Ovary (tissue), 9 donors: Measurements from ENCODE around the gene GNB5. TPM values are rescaled to one million over a fixed set of nuclear protein-coding genes. Genes with fewer than 3 reads are reported as not detected.

ENCODE experiments used
- DNase-seq, 5 donors: peaks; one replicate each; pipeline ENCODE4 v3.0.0-alpha.2; 2019 to 2020
- H3K27ac ChIP-seq, 2 donors: fragments of 200-600 bp; one replicate each; pipeline versions ENCODE4 v1.5.1 to v1.8.0; 2019 to 2022
- H3K27me3 ChIP-seq: fragments of 200-600 bp; one replicate; pipeline ENCODE4 v1.8.0; 2022
- H3K36me3 ChIP-seq: fragments of 200-600 bp; sonication (generic); one replicate; pipeline ENCODE4 v1.5.1; 2019
- H3K4me1 ChIP-seq: one replicate; pipeline ENCODE4 v1.8.1; 2013; ENCODE audit warnings: mild to moderate bottlenecking, moderate library complexity; ENCODE audit not compliant: insufficient read depth
- H3K4me3 ChIP-seq: fragments of 200-600 bp; sonication (generic); one replicate; pipeline ENCODE4 v1.5.1; 2017
- H3K9me3 ChIP-seq, 2 donors: fragments of 200-600 bp in 1 of 2; sonication (generic) in 1 of 2; one replicate each; pipeline versions ENCODE4 v1.5.1 to v1.8.1; 2013 to 2019; ENCODE audit warnings: mild to moderate bottlenecking in 1 of 2, moderate library complexity in 1 of 2
- EP300 ChIP-seq: sonication (generic); formaldehyde crosslinking; IDR thresholded peaks from one replicate; pipeline ENCODE4 v1.6.1; 2017; ENCODE audit warnings: antibody characterized with exemption
- POLR2A ChIP-seq: fragments of 450-650 bp; IDR thresholded peaks from one replicate; pipeline ENCODE4 v1.6.1; 2017; ENCODE audit warnings: antibody characterized with exemption, mild to moderate bottlenecking, moderate library complexity
- WGBS, 3 donors: extraction: QIAGEN DNeasy Blood & Tissue Kit in 1 of 3; methylation state at CpG; one replicate each; pipeline versions ENCODE4 v1.1.5 to v1.1.7; 2013 to 2017; 5-methylcytosine and 5-hydroxymethylcytosine counted together
- intact Hi-C, 4 donors: fragments of 100-400 bp; cut with DNase I; formaldehyde crosslinking; loops; one replicate each; pipeline versions ENCODE4 v1.11.0 to v1.15.1; 2022 to 2023
- polyA plus RNA-seq, 2 donors: library from polyadenylated mRNA; stranded (reverse); fragments of 200-250 nt in 1 of 2; fragments of 350-450 nt in 1 of 2; fragmentation: Illumina TruSeq in 1 of 2; extraction: RNeasy Lipid Tissue Mini Kit (QIAGEN cat#74804) in 1 of 2; gene quantifications; one replicate each; pipeline ENCODE4 v1.2.3, GENCODE V29; 2013 to 2014
- total RNA-seq, 7 donors: library from RNA; depleted of rRNA in 2 of 7; stranded (reverse); fragments of >200 nt in 2 of 7; fragmentation: NEBNext Ultra II Directional in 3 of 7; extraction: Animal tissue kit (Norgen Biotek cat#: 25700) in 3 of 7; gene quantifications; one replicate each; pipeline versions ENCODE4 v1.1.0 to v1.2.4, GENCODE V29; 2016 to 2023
- TF ChIP-seq, protein P1 (sequence below), 3 donors: fragments of 450-650 bp in 2 of 3; fragments of 200-600 bp in 1 of 3; IDR thresholded peaks; one replicate each; pipeline versions ENCODE4 v1.5.1 to v1.8.0; 2016 to 2022; ENCODE audit warnings: antibody characterized with exemption in 3 of 3, mild to moderate bottlenecking in 1 of 3
- donor health status: DM: no; HTN: no; CAD: no; lungs with moderate emphysema.
- donor health status: DM: no; HTN: no; CAD: no.
- donor health status: Bipolar disorder and iron deficiency.
- donor health status: DM: yes; HTN: yes; CAD: no.
- donor health status: DM: no; HTN: no; CAD: no.
- donor health status: DM: yes; HTN: yes; CAD: no.

The GNB5 gene
- total and polyA plus RNA-seq, 9 donors, result 49.2 to 101 (median 64.8) TPM

DNA sequence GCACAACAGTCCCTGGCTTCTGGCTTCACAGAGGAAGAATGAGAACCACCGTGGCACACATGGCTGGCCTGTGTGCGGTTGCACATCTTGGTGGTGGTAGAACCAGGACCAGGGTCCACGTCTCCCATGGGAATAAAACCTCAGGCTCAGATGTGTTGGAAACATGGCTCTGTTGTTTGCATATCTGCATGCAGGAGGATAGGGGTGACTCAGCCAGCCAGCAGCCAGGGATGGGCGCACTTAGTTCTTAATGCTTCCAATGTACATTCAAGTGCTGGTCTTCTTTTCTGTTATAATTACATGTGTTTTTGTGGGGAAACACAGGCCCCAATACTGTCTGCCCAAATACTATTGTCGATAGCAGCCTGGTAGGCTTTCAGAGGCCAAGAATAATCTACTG lies 42.8 kb downstream of the GNB5 start:
- intact Hi-C loops, result no loop called here
- no peaks in the 10 kb centered on the region for H3K4me1 ChIP-seq
- DNase-seq, result no peak
- H3K27ac ChIP-seq, result no peak overlapping the region
- no peaks in the 10 kb centered on the region for H3K27me3 ChIP-seq
- 87 to 92% (median 88%) methylated on average over 5 of the region's 5 CpGs for WGBS, 3 donors
- TF ChIP-seq, protein P1, sequence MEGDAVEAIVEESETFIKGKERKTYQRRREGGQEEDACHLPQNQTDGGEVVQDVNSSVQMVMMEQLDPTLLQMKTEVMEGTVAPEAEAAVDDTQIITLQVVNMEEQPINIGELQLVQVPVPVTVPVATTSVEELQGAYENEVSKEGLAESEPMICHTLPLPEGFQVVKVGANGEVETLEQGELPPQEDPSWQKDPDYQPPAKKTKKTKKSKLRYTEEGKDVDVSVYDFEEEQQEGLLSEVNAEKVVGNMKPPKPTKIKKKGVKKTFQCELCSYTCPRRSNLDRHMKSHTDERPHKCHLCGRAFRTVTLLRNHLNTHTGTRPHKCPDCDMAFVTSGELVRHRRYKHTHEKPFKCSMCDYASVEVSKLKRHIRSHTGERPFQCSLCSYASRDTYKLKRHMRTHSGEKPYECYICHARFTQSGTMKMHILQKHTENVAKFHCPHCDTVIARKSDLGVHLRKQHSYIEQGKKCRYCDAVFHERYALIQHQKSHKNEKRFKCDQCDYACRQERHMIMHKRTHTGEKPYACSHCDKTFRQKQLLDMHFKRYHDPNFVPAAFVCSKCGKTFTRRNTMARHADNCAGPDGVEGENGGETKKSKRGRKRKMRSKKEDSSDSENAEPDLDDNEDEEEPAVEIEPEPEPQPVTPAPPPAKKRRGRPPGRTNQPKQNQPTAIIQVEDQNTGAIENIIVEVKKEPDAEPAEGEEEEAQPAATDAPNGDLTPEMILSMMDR (IDR thresholded peaks at IDR 0.05), result no peak
- TF ChIP-seq EP300 (no peak), POLR2A (no peak)
- H3K36me3 ChIP-seq, result no peaks in the 10 kb centered on the region
- no peaks in the 10 kb centered on the region for H3K9me3 ChIP-seq
- H3K4me3 ChIP-seq, result no peak overlapping the region

DNA sequence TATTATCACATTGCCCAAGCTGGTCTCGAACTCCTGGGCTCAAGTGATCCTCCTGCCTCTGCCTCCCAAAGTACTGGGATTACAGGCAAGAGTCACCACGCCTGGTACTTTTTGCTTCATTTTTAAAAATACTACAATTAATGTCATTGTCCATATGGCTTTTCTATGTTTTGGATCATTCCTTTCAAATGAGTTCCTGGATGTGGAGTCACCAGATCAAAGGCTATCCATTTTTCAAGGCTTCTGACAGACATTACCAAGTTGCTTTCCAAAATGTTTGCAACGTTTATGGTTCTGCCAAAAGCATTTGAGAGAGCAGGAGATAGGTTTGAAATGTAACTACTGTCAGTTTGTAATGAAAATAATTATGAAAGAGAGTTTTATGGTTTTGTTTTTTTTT lies 44.4 kb downstream of the GNB5 start:
- Histone ChIP-seq H3K4me3 (no peak overlapping the region), H3K9me3 (no peaks in the 10 kb centered on the region), H3K27me3 (no peaks in the 10 kb centered on the region), H3K27ac (no peak overlapping the region), H3K36me3 (no peaks in the 10 kb centered on the region), H3K4me1 (no peaks in the 10 kb centered on the region)
- 53 to 58% (median 55%) methylated on average over 3 of the region's 3 CpGs for WGBS, 3 donors
- DNase-seq, result no peak
- intact Hi-C loops, result no loop called here
- TF ChIP-seq POLR2A (no peak), EP300 (no peak)
- TF ChIP-seq, protein P1 (IDR thresholded peaks at IDR 0.05), result no peak

DNA sequence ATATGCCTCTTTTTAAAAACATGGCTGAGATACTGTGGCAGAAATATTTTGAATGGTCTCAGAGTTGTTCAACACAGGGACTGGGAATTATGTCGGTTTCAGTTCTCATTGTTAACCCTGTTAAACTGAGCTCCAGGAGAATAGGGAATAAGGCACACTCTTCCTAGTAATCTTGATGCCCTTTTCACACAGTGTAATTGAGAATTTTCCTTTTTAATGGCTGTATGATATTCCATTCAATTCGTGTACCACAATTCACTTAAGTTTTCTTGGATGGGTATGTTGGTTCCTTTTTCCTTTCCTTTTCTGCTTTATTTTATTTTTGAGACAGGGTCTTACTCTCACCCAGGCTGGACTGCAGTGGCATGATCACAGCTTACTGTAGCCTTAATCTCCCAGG lies 44.9 kb downstream of the GNB5 start:
- no peaks in the 10 kb centered on the region for H3K4me1 ChIP-seq
- H3K4me3 ChIP-seq, result no peak overlapping the region
- WGBS, 3 donors, result 94 to 99% (median 95%) methylated on average over 2 of the region's 2 CpGs
- H3K9me3 ChIP-seq, result no peaks in the 10 kb centered on the region
- intact Hi-C loops, result no loop called here
- H3K27ac ChIP-seq, result no peak overlapping the region
- TF ChIP-seq EP300 (no peak), POLR2A (no peak)
- TF ChIP-seq, protein P1 (IDR thresholded peaks at IDR 0.05), result no peak
- no peaks in the 10 kb centered on the region for H3K36me3 ChIP-seq
- no peaks in the 10 kb centered on the region for H3K27me3 ChIP-seq
- DNase-seq, result no peak

DNA sequence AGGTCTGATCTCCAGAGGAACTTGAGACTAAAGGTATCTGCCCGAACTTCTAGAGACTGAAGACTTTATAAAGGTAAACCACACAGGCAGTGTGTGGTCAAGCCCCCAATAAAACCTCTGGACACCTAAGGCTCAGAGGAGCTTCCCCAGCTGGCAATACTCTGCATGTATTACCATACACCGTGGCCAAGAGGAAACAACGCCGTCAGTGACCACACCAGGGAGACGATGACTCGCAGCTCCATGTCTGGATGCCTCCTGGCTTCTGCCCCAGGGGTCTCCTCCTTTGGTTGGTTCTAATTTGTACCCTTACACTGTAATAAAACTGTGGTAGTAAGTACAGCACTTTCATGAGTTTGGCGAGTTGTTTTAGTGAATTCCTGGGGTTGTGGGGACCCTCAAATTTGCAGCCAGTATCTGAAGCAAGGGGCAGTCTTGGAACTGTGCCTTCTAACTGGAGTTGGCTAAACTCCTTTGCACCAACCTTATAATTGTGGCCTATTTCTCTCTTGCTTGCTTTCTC lies 46.5 kb downstream of the GNB5 start:
- TF ChIP-seq, protein P1 (IDR thresholded peaks at IDR 0.05), result no peak
- TF ChIP-seq POLR2A (no peak), EP300 (no peak)
- DNase-seq, result no peak
- intact Hi-C loops, result no loop called here
- no peaks in the 10 kb centered on the region for H3K9me3 ChIP-seq
- no peaks in the 10 kb centered on the region for H3K27me3 ChIP-seq
- WGBS, 3 donors, result 76 to 85% (median 76%) methylated on average over 7 of the region's 7 CpGs
- H3K27ac ChIP-seq, result no peak overlapping the region
- no peaks in the 10 kb centered on the region for H3K36me3 ChIP-seq
- no peak overlapping the region for H3K4me3 ChIP-seq
- no peaks in the 10 kb centered on the region for H3K4me1 ChIP-seq
